GM18519 (cell line): Measurements from ENCODE around the gene CDH22.

Experiments used
- ATAC-seq: cut with Tn5 transposase; IDR thresholded peaks from one replicate; pipeline ENCODE4 v1.9.1; 2021; ENCODE audit warnings: mild to moderate bottlenecking, moderate library complexity; ENCODE audit not compliant: unreplicated experiment, low FRiP score

CDH22 gene

GRCh38 chr20:46204594-46205186 lies 103.6 kb downstream of the CDH22 start:
- ATAC-seq: no peak

GRCh38 chr20:46203510-46203837 lies 104.8 kb downstream of the CDH22 start:
- no peak for ATAC-seq

GRCh38 chr20:46202766-46203509 lies 105.4 kb downstream of the CDH22 start:
- no peak for ATAC-seq

- no peak for ATAC-seq
Measured at GRCh38 chr20:46200582-46201570, 107.4 kb downstream of the CDH22 start.

- ATAC-seq: no peak
Measured at GRCh38 chr20:46199198-46199597, 109.1 kb downstream of the CDH22 start.

- no peak for ATAC-seq
Measured at GRCh38 chr20:46196990-46197389, 111.3 kb downstream of the CDH22 start.

GRCh38 chr20:46195264-46196036 lies 112.8 kb downstream of the CDH22 start:
- no peak for ATAC-seq

- ATAC-seq: no peak
Measured at GRCh38 chr20:46194409-46194808, 113.9 kb downstream of the CDH22 start.

- ATAC-seq: no peak
Measured at GRCh38 chr20:46192376-46192944, 115.8 kb downstream of the CDH22 start.

- ATAC-seq: no peak
Measured at GRCh38 chr20:46191611-46192010, 116.7 kb downstream of the CDH22 start.

GRCh38 chr20:46191168-46191540 lies 117.1 kb downstream of the CDH22 start:
- no peak for ATAC-seq

GRCh38 chr20:46190478-46191167 lies 117.7 kb downstream of the CDH22 start:
- ATAC-seq: no peak

GRCh38 chr20:46188866-46189541 lies 119.3 kb downstream of the CDH22 start:
- no peak for ATAC-seq

- ATAC-seq: no peak
Measured at GRCh38 chr20:46186210-46186609, 122.1 kb downstream of the CDH22 start.

- no peak for ATAC-seq
Measured at GRCh38 chr20:46185353-46185752, 122.9 kb downstream of the CDH22 start.

GRCh38 chr20:46183768-46184167 lies 124.5 kb downstream of the CDH22 start:
- no peak for ATAC-seq

- no peak for ATAC-seq
Measured at GRCh38 chr20:46182276-46183200, 125.8 kb downstream of the CDH22 start.

GRCh38 chr20:46179862-46180261 lies 128.4 kb downstream of the CDH22 start:
- no peak for ATAC-seq
